Prostate gland (tissue), 2 donors: ENCODE data around the gene NEURL1. TPM values are rescaled to one million over a fixed set of nuclear protein-coding genes. Genes with fewer than 3 reads are reported as not detected.

Experiments
- DNase-seq: peaks from one replicate; pipeline ENCODE4 v3.0.0-alpha.2; 2019; ENCODE audit warnings: low spot score
- H3K27ac ChIP-seq, 2 donors: fragments of 200-600 bp; sonication (generic); 2 replicates each; pipeline ENCODE4 v1.5.1; 2017 to 2019
- H3K27me3 ChIP-seq: fragments of 200-600 bp; sonication (generic); replicated peaks from 2 replicates; pipeline ENCODE4 v1.5.1; 2019; ENCODE audit not compliant: insufficient read depth
- H3K36me3 ChIP-seq, 2 donors: fragments of 200-600 bp; sonication (generic); 1 replicate in 1 of 2; 2 replicates in 1 of 2; pipeline versions ENCODE4 v1.5.1 to v1.8.1; 2017 to 2019
- H3K4me1 ChIP-seq: fragments of 200-600 bp; sonication (generic); replicated peaks from 2 replicates; pipeline ENCODE4 v1.5.1; 2019
- H3K4me3 ChIP-seq, 2 donors: fragments of 200-600 bp; sonication (generic); 2 replicates each; pipeline ENCODE4 v1.5.1; 2017 to 2019
- H3K9me3 ChIP-seq: fragments of 200-600 bp; sonication (generic); 2 replicates; pipeline ENCODE4 v1.5.1; 2017
- POLR2A ChIP-seq: fragments of 450-650 bp; IDR thresholded peaks from one replicate; pipeline ENCODE4 v1.6.1; 2016; ENCODE audit warnings: antibody characterized with exemption, mild to moderate bottlenecking
- POLR2AphosphoS5 ChIP-seq: sonication (generic); formaldehyde crosslinking; IDR thresholded peaks from one replicate; pipeline ENCODE4 v1.6.1; 2017; ENCODE audit warnings: antibody characterized with exemption
- WGBS: methylation state at CpG from one replicate; pipeline ENCODE4 v1.1.5; 2018; 5-methylcytosine and 5-hydroxymethylcytosine counted together
- intact Hi-C: fragments of 100-400 bp; cut with DNase I; formaldehyde crosslinking; loops from one replicate; pipeline ENCODE4 v1.14.2; 2022
- total RNA-seq, 2 donors: library from RNA; depleted of rRNA; stranded (reverse); fragments of >200 nt; gene quantifications; one replicate each; pipeline ENCODE4 v1.1.0, GENCODE V29; 2016
- TF ChIP-seq, protein P1 (sequence below), 4 experiments: fragments of 200-600 bp in 2 of 4; fragments of 450-650 bp in 2 of 4; sonication (generic) in 2 of 4; IDR thresholded peaks; 1 replicate in 3 of 4; 2 replicates in 1 of 4; pipeline ENCODE4 v1.5.1; 2016 to 2019; ENCODE audit warnings: antibody characterized with exemption in 4 of 4, mild to moderate bottlenecking in 2 of 4, moderate library complexity in 2 of 4

NEURL1 gene
- total RNA-seq, 2 donors from 2014 or later = 0.96 to 10.5 TPM

DNA sequence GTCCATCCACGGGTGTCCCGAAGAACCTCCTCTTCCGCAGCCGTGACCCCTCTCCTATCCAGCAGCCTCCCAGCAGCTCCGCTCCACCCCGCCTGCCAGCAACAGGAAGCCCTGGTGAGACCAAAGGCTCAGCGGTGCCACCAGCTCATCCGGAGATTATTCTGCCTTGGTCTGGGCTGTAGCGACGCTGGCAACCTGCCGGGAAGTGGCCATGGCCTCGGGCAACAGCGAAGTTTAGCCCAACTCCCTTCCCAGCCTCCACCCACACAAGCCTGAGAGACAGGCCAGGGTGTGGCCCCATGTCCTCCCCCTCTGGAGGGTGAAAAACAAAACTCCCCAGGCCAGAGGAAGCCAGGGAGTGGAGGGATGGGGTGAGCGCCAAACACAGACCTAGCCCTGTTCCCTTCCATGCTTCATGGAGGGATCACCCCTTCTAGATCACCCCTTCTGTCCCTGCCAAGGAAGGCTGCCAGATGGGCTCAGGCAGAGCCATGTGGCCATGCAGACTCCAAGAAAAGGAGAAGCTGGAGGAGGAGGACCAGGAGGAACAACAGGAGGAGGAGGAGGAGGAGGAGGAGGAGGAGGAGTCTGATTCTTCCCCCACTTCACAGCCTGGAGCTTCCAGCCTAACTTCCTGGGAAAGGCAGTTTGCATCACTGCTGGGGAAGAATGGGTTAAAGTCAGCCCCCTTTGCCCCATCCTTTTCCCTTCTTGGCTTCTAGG lies 42.3 kb upstream of the NEURL1 start:
- WGBS = 9% methylated on average over 14 of the region's 14 CpGs
- H3K4me3 ChIP-seq = peak overlapping the region; percentile 46 to 53
- intact Hi-C loops = no loop called here
- peak overlapping the region; percentile 69 to 83 for H3K27ac ChIP-seq
- peaks cover 0 to 7% of the 10 kb centered on the region in 2 donors for H3K36me3 ChIP-seq
- no peaks in the 10 kb centered on the region for H3K27me3 ChIP-seq
- DNase-seq = no peak
- H3K4me1 ChIP-seq = no peaks in the 10 kb centered on the region
- TF ChIP-seq POLR2AphosphoS5 = peak; percentile 17
- no peak for TF ChIP-seq POLR2A
- H3K9me3 ChIP-seq = no peaks in the 10 kb centered on the region

DNA sequence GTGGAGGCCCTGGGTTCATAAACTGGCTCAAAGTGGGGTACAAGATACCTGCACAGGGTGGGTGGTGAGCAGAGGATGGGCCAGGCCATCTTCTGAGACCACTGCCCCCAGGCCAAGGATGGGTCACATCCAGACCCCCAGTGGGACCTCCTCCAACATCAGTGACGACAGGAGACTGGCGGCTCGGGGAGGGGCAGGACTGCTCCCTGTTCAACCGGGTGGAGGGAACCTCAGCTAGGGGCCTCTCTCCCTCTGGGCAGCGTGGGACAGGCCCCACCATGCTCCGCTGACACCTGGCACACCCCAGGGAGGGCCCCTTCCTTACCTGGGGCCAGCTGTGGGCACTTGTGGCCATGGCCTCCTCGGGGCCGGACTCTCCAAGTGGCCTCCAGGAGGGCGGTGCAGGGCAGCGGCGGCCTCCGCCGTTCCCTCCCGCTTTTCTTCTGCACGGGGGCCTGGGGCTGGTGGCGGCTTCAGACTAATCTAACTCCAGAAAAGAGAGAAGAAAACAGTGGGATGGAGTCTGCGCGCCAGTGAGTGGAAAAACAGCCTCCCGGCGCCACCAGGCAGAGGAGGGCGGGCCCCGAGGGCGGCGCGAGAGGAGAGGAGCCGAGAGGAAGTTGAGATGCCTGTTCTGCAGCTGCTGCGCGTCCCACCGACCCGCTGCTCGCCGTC lies 41.5 kb upstream of the NEURL1 start, which contains the start of gene CALHM2:
Gene CALHM2, minus strand, starts transcription at position 540 of the 675 bp plus-strand sequence. CDS start 2,429 bp downstream, outside the sequence.
- peak; percentile 34 for DNase-seq
- Histone ChIP-seq H3K4me1 (no peaks in the 10 kb centered on the region), H3K36me3 (peaks cover 0 to 5% of the 10 kb centered on the region in 2 donors), H3K27ac (peak within 1 kb of the TSS; percentile 69 to 83), H3K9me3 (no peaks in the 10 kb centered on the region), H3K27me3 (no peaks in the 10 kb centered on the region), H3K4me3 (peak within 1 kb of the TSS; percentile 46 to 53)
- TF ChIP-seq, protein P1, sequence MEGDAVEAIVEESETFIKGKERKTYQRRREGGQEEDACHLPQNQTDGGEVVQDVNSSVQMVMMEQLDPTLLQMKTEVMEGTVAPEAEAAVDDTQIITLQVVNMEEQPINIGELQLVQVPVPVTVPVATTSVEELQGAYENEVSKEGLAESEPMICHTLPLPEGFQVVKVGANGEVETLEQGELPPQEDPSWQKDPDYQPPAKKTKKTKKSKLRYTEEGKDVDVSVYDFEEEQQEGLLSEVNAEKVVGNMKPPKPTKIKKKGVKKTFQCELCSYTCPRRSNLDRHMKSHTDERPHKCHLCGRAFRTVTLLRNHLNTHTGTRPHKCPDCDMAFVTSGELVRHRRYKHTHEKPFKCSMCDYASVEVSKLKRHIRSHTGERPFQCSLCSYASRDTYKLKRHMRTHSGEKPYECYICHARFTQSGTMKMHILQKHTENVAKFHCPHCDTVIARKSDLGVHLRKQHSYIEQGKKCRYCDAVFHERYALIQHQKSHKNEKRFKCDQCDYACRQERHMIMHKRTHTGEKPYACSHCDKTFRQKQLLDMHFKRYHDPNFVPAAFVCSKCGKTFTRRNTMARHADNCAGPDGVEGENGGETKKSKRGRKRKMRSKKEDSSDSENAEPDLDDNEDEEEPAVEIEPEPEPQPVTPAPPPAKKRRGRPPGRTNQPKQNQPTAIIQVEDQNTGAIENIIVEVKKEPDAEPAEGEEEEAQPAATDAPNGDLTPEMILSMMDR (IDR thresholded peaks at IDR 0.05) = no peak
- TF ChIP-seq POLR2AphosphoS5 (peak; percentile 18), POLR2A (no peak)
- 1% methylated on average over 32 of the region's 32 CpGs for WGBS
- intact Hi-C loops = no loop called here

DNA sequence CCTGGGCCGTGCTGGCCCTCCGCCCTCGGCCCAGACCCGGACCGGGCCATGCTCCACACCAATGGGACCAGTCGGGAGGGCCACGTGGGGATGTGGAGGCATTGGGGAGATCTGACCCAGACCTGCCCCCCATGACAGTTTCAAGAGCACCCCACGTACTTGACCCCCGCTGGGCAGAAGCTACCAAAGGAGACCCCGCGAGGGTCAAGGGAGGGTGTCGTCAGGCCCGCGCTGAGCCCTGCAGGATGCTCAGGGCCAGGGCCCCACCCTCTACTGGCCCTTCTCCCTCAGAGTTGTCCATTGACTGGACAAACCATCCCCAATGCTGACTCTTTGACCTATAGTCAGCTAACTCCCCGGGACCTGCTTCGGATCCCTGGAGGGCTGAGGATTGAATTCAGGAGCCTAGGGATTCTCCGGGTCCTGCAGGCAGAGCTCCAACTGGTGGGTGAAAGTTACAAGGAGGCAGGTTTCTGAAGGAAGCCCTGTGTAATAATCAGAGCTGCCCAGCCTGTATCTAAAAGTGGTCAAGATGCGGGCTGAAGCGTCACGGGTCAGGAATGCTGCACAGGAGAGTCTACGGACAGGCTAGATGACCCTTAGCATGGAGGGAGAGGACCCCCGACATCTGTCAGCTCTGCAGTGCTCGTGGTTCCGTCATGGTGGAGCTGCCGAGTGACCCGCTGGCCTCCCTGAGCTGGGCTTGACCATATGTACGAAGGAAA lies 40.8 kb upstream of the NEURL1 start:
- no peak for DNase-seq
- Histone ChIP-seq H3K9me3 (no peaks in the 10 kb centered on the region), H3K4me3 (peak overlapping the region; percentile 46 to 53), H3K27ac (peak overlapping the region; percentile 69 to 83), H3K27me3 (no peaks in the 10 kb centered on the region), H3K36me3 (no peaks in the 10 kb centered on the region), H3K4me1 (no peaks in the 10 kb centered on the region)
- TF ChIP-seq POLR2A (no peak), POLR2AphosphoS5 (no peak)
- TF ChIP-seq, protein P1 (IDR thresholded peaks at IDR 0.05) = no peak
- intact Hi-C loops = no loop called here
- 33% methylated on average over 27 of the region's 27 CpGs for WGBS

DNA sequence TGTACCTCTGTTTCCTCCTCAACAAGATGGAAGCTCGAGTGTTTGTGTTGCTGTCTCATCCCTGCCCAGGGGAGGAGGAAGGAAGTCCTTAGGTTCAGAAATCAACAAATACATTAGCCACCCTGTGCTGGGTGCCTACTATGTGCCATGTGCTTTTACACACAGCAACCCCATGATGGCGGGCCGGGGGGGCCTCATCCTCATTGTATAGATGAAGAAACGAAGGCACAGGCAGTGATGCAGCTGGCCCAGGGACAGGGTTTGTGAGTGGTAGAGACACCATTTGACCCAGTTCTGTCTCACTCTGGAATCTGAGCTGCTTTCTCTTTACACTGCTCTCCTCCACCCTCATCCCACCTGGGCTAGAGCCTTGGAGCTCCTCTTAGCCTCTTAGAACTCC lies 39.5 kb upstream of the NEURL1 start:
- no peaks in the 10 kb centered on the region for H3K4me1 ChIP-seq
- H3K9me3 ChIP-seq = no peaks in the 10 kb centered on the region
- H3K27ac ChIP-seq = no peak overlapping the region
- TF ChIP-seq POLR2AphosphoS5 (no peak), POLR2A (no peak)
- TF ChIP-seq, protein P1 (IDR thresholded peaks at IDR 0.05) = no peak
- DNase-seq = no peak
- WGBS = 95% methylated on average over 4 of the region's 4 CpGs
- H3K4me3 ChIP-seq = no peak overlapping the region
- no peaks in the 10 kb centered on the region for H3K36me3 ChIP-seq
- no peaks in the 10 kb centered on the region for H3K27me3 ChIP-seq
- intact Hi-C loops = no loop called here

DNA sequence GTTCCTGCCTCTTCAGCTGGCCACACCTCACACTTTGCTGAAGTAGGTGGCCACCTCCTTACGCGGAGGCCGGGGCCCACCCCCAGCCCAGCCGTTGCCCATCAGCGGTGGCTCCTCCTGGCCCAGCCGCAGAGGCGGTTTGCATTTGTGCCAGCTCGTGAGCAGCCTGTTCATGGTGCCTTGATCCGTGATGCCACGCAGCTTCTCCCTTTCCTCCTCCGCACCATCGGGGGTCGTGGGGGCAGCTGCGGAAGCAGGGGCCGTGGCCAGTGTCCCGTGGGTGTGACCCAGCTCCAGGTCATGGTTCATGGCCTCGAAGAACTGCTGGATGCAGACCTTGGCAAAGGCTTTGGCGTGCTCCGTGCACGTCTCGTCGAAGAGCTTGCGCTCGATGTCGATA lies 38.3 kb upstream of the NEURL1 start:
- no peak for DNase-seq
- no peaks in the 10 kb centered on the region for H3K9me3 ChIP-seq
- WGBS = 88% methylated on average over 25 of the region's 25 CpGs
- intact Hi-C loops = no loop called here
- H3K27ac ChIP-seq = no peak overlapping the region
- no peaks in the 10 kb centered on the region for H3K36me3 ChIP-seq
- H3K4me3 ChIP-seq = no peak overlapping the region
- TF ChIP-seq POLR2AphosphoS5 = no peak
- no peak for TF ChIP-seq POLR2A
- TF ChIP-seq, protein P1 (IDR thresholded peaks at IDR 0.05) = no peak
- no peaks in the 10 kb centered on the region for H3K27me3 ChIP-seq
- H3K4me1 ChIP-seq = no peaks in the 10 kb centered on the region
